ENCODE results near the gene KRTAP7-1.

GRCh38 chr21:30818837-30819610 lies 10.5 kb downstream of the KRTAP7-1 start:
- TF ChIP-seq CTCF (optimal IDR thresholded peaks at IDR 0.05 in 1 of 3, IDR thresholded peaks at IDR 0.05 in 1 of 3, conservative IDR thresholded peaks at IDR 0.05 in 1 of 3; ENCODE audit: extremely low read depth in 1 of 3, insufficient read depth in 2 of 3, low read length in 3 of 3) (no peak), EZH2 (IDR thresholded peaks at IDR 0.05; ENCODE audit: low read length) (no peak)

Measured in keratinocyte (primary cell).